Mesendoderm (in vitro differentiated cells): ENCODE results near the gene NKX1-1.

Source experiments
- DNase-seq: peaks from one replicate; pipeline ENCODE4 v3.0.0; 2013
- H2AK5ac ChIP-seq: 2 replicates; pipeline ENCODE4 v1.6.1; 2013; ENCODE audit warnings: low read length, inconsistent platforms
- H2BK120ac ChIP-seq: 2 replicates; pipeline ENCODE4 v1.6.1; 2013; ENCODE audit warnings: low read depth, mild to moderate bottlenecking, low read length, moderate library complexity, mixed read lengths
- H2BK15ac ChIP-seq: replicated peaks from 2 replicates; pipeline ENCODE4 v1.6.1; 2013; ENCODE audit warnings: low read depth, mild to moderate bottlenecking, moderate library complexity
- H2BK5ac ChIP-seq: 2 replicates; pipeline ENCODE4 v1.6.1; 2013; ENCODE audit warnings: low read length, inconsistent platforms
- H3K18ac ChIP-seq: 2 replicates; pipeline ENCODE4 v1.6.1; 2013; ENCODE audit warnings: mild to moderate bottlenecking, low read length, mixed read lengths
- H3K23ac ChIP-seq: one replicate; pipeline ENCODE4 v1.6.1; 2013; ENCODE audit warnings: low read length
- H3K27ac ChIP-seq: 2 replicates; pipeline ENCODE4 v1.5.1; 2013; ENCODE audit warnings: low read depth, mild to moderate bottlenecking, inconsistent platforms, low read length, moderate library complexity
- H3K27me3 ChIP-seq: 2 replicates; pipeline ENCODE4 v1.6.1; 2013; ENCODE audit warnings: low read length, control low read depth, mild to moderate bottlenecking, inconsistent platforms; ENCODE audit not compliant: insufficient read depth, poor library complexity
- H3K36me3 ChIP-seq: 2 replicates; pipeline ENCODE4 v1.6.1; 2013; ENCODE audit warnings: low read length, inconsistent platforms; ENCODE audit not compliant: control insufficient read depth, insufficient read depth
- H3K4ac ChIP-seq: one replicate; pipeline ENCODE4 v1.6.1; 2013; ENCODE audit warnings: low read depth, mild to moderate bottlenecking, low read length, moderate library complexity
- H3K4me1 ChIP-seq: 2 replicates; pipeline ENCODE4 v1.6.1; 2013; ENCODE audit warnings: low read depth, low read length, inconsistent platforms; ENCODE audit not compliant: control insufficient read depth
- H3K4me2 ChIP-seq: 2 replicates; pipeline ENCODE4 v1.6.1; 2013; ENCODE audit warnings: low read length
- H3K4me3 ChIP-seq: 2 replicates; pipeline ENCODE4 v1.5.1; 2013; ENCODE audit warnings: mild to moderate bottlenecking, low read length
- H3K56ac ChIP-seq: one replicate; pipeline ENCODE4 v1.6.1; 2013; ENCODE audit warnings: low read length
- H3K79me1 ChIP-seq: 2 replicates; pipeline ENCODE4 v1.6.1; 2013; ENCODE audit warnings: low read length, inconsistent platforms
- H3K79me2 ChIP-seq: 2 replicates; pipeline ENCODE4 v1.6.1; 2013; ENCODE audit warnings: mild to moderate bottlenecking, low read length; ENCODE audit not compliant: control insufficient read depth, insufficient read depth
- H3K9ac ChIP-seq: 2 replicates; pipeline ENCODE4 v1.6.1; 2013; ENCODE audit warnings: low read length, inconsistent platforms
- H4K5ac ChIP-seq: one replicate; pipeline ENCODE4 v1.6.1; 2013; ENCODE audit warnings: low read length
- H4K8ac ChIP-seq: one replicate; pipeline ENCODE4 v1.6.1; 2013; ENCODE audit warnings: low read depth, mild to moderate bottlenecking, control low read depth, low read length, moderate library complexity
- WGBS: extraction: QIAGEN DNeasy Blood & Tissue Kit; methylation state at CpG from one replicate; pipeline ENCODE4 v1.1.7; 2013; ENCODE audit warnings: low lambda C conversion rate, missing lambda C conversion rate; ENCODE audit not compliant: insufficient coverage; ENCODE audit errors: extremely low coverage; 5-methylcytosine and 5-hydroxymethylcytosine counted together

Gene NKX1-1

DNA sequence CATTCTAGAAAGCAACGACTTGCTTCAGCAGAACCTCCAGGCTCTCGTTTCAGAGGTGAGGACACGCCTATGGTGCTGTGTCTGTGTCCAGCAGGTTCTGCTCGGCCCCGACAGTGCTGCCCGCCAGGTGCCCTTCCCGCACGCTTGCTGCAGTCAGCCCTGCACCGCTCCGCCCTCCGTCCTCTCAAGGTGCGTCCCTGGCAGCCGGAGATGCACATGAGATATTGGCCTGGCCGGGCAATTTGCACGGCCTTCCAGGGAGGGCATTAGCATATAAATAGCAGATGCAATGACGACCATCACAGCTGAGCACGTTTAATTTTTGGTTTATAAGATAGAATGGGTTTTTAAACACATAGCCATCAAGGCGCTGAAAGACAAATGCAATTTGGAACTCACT, 44.8 kb downstream of the NKX1-1 start:
- Histone ChIP-seq H3K27me3 (no peaks in the 10 kb centered on the region), H3K23ac (no peak overlapping the region), H3K27ac (no peak overlapping the region), H3K79me1 (no peaks in the 10 kb centered on the region), H3K4me1 (no peaks in the 10 kb centered on the region), H2AK5ac (no peak overlapping the region), H4K8ac (no peak overlapping the region), H3K4me2 (no peak overlapping the region), H2BK120ac (no peak overlapping the region), H3K56ac (no peak overlapping the region), H3K36me3 (no peaks in the 10 kb centered on the region), H2BK5ac (no peak overlapping the region), H3K4me3 (no peak overlapping the region), H2BK15ac (no peak overlapping the region), H3K4ac (no peak overlapping the region), H3K9ac (no peak overlapping the region), H3K79me2 (no peaks in the 10 kb centered on the region), H3K18ac (no peak overlapping the region), H4K5ac (no peak overlapping the region)
- no peak for DNase-seq
- WGBS = no CpG with 5 or more reads among the region's 18 CpGs

DNA sequence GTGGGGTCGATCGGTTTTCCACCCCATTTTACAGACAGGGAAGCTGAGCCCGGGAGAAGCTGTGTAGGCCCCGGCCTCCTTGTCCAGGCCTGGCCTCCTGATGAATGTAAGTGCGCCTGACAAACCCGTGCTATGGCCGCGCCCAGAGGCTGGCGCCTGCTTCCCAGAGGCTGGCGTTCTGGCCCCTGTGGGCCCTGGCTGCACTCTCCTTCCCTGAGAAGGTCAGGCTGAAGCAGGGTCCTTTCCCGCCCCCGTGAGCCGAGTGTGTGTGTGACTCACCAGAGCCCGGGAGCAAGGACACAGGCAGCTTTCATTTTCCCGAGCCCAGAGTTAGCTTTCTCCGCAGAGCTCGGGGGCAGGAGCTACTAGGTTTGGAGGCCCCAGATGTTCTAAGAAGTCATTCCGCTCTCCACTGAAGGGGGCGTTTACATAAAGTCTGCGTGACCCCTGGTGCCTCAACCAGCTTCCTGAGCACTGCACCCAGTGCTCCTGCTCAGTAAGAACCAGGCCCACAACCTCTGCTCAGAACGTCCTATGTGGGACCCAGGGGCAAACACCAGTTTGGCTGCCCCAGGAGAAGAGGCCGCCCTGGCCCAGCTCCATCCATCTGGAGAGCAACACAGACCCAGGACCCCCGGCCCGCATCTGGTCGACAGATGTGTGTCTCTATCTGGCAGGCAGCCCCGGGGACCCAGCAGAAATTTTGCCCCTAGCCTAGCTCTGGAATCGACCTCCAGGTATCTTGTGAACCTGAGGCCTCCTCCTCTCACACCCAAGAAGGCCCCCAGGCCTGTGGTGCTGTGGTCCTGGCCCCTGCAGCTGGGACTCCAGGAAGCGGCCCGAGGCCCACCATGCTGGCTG, 45.6 kb downstream of the NKX1-1 start:
- Histone ChIP-seq H3K27me3 (no peaks in the 10 kb centered on the region), H3K27ac (no peak overlapping the region), H3K4ac (no peak overlapping the region), H3K79me2 (no peaks in the 10 kb centered on the region), H3K23ac (no peak overlapping the region), H4K8ac (no peak overlapping the region), H3K79me1 (no peaks in the 10 kb centered on the region), H4K5ac (no peak overlapping the region), H3K36me3 (no peaks in the 10 kb centered on the region), H2BK5ac (no peak overlapping the region), H2BK120ac (no peak overlapping the region), H2AK5ac (no peak overlapping the region), H2BK15ac (no peak overlapping the region), H3K4me1 (no peaks in the 10 kb centered on the region), H3K56ac (no peak overlapping the region), H3K18ac (no peak overlapping the region), H3K4me2 (no peak overlapping the region), H3K4me3 (no peak overlapping the region), H3K9ac (no peak overlapping the region)
- no peak for DNase-seq
- no CpG with 5 or more reads among the region's 29 CpGs for WGBS

DNA sequence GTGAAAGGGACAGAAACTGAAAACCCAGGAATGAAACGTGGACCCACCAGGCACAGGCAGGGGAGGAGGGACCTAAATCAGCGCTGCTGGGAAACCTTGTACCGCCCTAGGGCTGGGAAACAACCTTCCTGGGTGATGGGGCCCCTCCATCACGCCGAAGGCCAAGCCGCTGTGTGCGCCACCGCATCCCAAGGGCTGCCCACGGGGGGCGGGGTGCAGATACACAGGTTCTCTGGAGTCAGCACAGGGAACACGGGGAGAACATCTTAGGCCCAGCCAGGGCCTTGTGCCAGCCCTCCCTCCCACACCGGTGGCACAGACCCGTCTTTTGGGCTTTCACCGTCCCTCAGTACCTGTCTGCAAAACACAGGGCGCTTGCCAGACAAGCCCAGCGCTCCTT, 46.3 kb downstream of the NKX1-1 start:
- H4K8ac ChIP-seq = no peak overlapping the region
- no peak overlapping the region for H3K56ac ChIP-seq
- no peak overlapping the region for H2BK5ac ChIP-seq
- DNase-seq = no peak
- H3K79me2 ChIP-seq = no peaks in the 10 kb centered on the region
- H3K27me3 ChIP-seq = no peaks in the 10 kb centered on the region
- no peak overlapping the region for H3K4me2 ChIP-seq
- no peak overlapping the region for H3K4ac ChIP-seq
- no peak overlapping the region for H3K23ac ChIP-seq
- H2AK5ac ChIP-seq = no peak overlapping the region
- no peaks in the 10 kb centered on the region for H3K36me3 ChIP-seq
- WGBS = no CpG with 5 or more reads among the region's 16 CpGs
- no peak overlapping the region for H3K4me3 ChIP-seq
- H2BK15ac ChIP-seq = no peak overlapping the region
- H3K79me1 ChIP-seq = no peaks in the 10 kb centered on the region
- H3K9ac ChIP-seq = no peak overlapping the region
- no peak overlapping the region for H2BK120ac ChIP-seq
- H3K18ac ChIP-seq = no peak overlapping the region
- no peak overlapping the region for H4K5ac ChIP-seq
- H3K27ac ChIP-seq = no peak overlapping the region
- H3K4me1 ChIP-seq = no peaks in the 10 kb centered on the region

DNA sequence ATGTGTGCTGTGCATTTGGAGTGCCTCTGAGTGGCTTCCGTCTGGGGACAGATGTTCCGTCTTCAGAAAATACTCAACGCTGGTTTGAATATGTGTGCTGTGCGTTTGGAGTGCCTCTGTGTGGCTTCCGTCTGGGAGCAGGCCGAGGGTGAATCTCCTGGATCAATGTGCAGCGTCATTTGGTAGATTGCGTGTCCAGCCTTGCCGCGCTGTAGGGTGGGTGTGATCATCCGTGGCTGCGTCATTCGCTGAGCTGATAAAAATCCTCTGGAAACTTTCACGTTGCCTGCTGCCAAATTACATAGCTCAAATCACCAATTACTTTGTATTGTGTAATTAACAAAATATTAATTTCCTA, 47.1 kb downstream of the NKX1-1 start:
- no peak overlapping the region for H3K4ac ChIP-seq
- no peak overlapping the region for H4K5ac ChIP-seq
- H3K27ac ChIP-seq = no peak overlapping the region
- H3K79me2 ChIP-seq = no peaks in the 10 kb centered on the region
- H3K23ac ChIP-seq = no peak overlapping the region
- H3K36me3 ChIP-seq = no peaks in the 10 kb centered on the region
- H3K56ac ChIP-seq = no peak overlapping the region
- no peak overlapping the region for H3K4me2 ChIP-seq
- H3K4me1 ChIP-seq = no peaks in the 10 kb centered on the region
- no peak overlapping the region for H3K18ac ChIP-seq
- H3K4me3 ChIP-seq = no peak overlapping the region
- DNase-seq = no peak
- no peak overlapping the region for H2BK120ac ChIP-seq
- WGBS = no CpG with 5 or more reads among the region's 14 CpGs
- H2BK5ac ChIP-seq = no peak overlapping the region
- H3K9ac ChIP-seq = no peak overlapping the region
- no peak overlapping the region for H2AK5ac ChIP-seq
- no peak overlapping the region for H4K8ac ChIP-seq
- no peak overlapping the region for H2BK15ac ChIP-seq
- no peaks in the 10 kb centered on the region for H3K79me1 ChIP-seq
- no peaks in the 10 kb centered on the region for H3K27me3 ChIP-seq

DNA sequence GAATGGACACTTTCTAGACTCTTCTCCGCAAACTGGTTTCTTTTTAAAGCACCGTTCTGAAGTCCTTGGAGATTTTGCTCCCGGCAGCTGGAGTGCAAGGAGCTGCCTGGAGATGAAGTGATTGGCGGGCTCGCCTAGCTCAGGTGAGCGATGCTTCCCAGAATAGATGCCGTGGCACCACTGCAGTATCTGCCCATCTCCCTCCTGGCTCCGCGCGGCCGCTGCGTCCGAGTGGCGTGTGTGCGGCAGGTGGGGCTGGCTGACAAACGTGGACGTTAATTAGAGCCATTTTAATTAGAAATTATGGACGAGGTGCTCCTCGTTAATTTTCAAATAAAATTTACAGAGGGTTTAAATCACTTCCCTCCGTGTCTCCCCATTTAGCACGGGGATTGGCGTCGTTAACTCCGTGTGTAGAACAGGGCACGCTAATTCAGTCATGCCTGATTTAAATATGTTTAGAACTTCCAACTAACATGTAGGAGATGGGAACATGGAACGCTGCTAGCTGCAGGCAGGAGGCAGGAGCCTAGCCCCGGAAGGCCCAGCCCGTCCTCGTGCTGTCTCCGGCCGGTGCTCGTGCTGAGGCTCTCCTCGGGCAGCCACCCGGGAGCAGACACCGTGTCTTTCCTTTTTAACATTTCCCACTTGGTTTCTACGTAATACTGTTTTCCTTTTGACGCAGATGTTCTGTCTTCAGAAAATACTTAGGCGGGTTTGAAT, 47.7 kb downstream of the NKX1-1 start:
- WGBS = no CpG with 5 or more reads among the region's 38 CpGs
- Histone ChIP-seq H2AK5ac (no peak overlapping the region), H3K18ac (no peak overlapping the region), H3K27ac (no peak overlapping the region), H4K8ac (no peak overlapping the region), H2BK120ac (no peak overlapping the region), H3K36me3 (no peaks in the 10 kb centered on the region), H3K4me3 (no peak overlapping the region), H3K56ac (no peak overlapping the region), H3K4me1 (no peaks in the 10 kb centered on the region), H3K4ac (no peak overlapping the region), H3K79me2 (no peaks in the 10 kb centered on the region), H3K23ac (no peak overlapping the region), H3K27me3 (no peaks in the 10 kb centered on the region), H3K9ac (no peak overlapping the region), H2BK5ac (no peak overlapping the region), H4K5ac (no peak overlapping the region), H2BK15ac (no peak overlapping the region), H3K4me2 (no peak overlapping the region), H3K79me1 (no peaks in the 10 kb centered on the region)
- no peak for DNase-seq
